HuH-7.5 (cell line): ENCODE data around the gene KIF26B.
"Not testable (repeated sequence)": the region's sequence is repeated elsewhere in the genome, so short reads cannot be mapped to it uniquely, and the experiment has no call there.

Experiments
- DNase-seq: peaks from one replicate; pipeline ENCODE4 v3.0.0; 2011; ENCODE audit warnings: low spot score

KIF26B gene

DNA sequence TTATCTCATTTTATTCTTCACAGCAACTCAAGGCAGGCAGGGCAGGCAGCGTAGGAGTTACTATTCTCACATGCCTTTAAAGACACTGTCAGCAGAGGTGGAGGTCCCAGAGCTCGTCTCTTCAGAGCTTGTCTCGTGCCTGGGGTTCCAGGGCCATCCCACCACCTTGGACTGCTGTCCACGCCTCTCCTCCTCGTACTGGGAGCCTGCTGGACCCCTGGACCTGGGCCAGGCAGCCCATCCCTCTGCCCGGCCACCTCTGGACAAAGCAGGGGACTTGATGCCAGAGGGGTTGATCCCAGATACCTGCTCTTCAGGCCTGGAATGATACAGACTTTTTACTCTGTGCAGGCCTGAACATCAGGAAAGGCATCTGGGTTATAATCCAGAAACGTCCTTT lies 546.8 kb downstream of the KIF26B start:
- no peak for DNase-seq

DNA sequence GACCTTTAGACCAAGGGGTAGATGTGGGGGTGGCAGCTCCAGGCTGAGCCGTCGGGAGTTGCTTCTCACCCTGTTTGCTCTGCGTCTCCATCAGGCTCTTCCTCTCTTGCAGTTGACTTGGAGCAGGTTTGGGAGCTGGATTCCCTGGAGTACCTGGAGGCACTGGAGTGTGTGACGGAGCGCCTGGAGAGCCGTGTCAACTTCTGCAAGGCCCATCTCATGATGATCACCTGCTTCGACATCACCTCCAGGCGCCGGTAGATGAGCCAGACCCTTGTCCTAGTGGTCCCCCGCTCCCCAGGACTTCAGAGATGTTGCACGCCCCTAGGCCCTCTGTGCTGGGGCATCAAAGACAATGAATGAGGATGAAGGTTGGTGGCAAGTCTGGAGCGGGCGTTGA lies 547.6 kb downstream of the KIF26B start:
- no peak for DNase-seq

DNA sequence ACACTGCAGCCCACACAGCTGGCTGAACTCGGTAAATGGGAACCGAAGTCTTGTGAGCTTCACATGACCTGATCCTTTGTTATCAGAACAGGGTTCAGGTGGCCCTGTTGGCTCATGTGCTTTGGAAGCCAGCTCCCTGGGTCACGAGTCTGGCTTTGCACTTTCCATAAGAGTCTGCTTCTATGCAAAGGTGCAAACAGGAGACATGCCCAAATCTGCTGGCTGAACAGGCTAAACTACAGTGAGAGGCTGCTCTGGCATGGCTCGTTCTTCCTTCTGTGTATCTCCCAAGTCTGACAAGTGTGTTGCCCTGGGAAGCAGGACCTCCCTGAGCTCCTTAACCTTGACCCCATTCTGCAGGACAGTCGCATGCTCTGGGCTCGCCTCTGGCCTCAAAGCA lies 549.6 kb downstream of the KIF26B start:
- no peak for DNase-seq

DNA sequence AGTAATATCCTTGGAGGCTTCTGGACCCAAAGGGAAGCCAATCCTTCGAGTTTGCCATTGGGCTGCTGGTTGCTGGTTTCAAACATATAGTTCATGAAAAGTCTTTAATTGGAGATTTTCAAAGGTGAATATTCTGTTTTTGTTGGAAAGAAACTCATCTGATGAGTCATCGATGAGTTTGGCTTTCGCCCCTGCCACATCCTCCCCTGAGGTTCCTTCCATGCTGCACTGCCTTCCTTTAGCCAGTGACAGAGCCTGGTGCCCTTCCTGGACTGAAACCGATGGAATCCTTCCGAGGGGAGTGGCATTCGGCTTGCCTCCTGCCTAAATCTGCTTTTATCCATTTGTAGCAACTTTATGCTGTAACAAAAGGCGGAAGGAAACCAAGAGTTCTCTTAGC lies 550.0 kb downstream of the KIF26B start:
- DNase-seq: no peak

DNA sequence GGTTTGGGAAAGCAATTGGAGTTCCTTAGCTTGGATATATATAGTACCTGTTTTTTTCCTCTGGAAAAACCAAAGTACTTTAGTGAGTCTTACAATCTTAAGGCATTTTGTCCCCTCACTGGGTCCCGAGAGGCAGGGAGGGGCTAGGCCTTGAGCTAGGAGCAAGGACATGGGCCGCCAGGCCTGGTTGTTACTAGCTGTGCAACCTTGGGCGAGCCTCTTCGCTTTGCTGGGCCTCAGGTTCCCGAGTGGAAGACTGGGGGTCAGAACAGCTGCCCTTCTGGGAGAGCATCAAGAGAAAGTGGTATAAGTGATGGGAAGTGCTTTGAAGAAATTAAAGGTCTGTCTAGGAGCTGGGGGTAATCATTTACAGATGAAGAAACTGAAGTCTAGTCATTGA lies 553.2 kb downstream of the KIF26B start:
- no peak for DNase-seq

DNA sequence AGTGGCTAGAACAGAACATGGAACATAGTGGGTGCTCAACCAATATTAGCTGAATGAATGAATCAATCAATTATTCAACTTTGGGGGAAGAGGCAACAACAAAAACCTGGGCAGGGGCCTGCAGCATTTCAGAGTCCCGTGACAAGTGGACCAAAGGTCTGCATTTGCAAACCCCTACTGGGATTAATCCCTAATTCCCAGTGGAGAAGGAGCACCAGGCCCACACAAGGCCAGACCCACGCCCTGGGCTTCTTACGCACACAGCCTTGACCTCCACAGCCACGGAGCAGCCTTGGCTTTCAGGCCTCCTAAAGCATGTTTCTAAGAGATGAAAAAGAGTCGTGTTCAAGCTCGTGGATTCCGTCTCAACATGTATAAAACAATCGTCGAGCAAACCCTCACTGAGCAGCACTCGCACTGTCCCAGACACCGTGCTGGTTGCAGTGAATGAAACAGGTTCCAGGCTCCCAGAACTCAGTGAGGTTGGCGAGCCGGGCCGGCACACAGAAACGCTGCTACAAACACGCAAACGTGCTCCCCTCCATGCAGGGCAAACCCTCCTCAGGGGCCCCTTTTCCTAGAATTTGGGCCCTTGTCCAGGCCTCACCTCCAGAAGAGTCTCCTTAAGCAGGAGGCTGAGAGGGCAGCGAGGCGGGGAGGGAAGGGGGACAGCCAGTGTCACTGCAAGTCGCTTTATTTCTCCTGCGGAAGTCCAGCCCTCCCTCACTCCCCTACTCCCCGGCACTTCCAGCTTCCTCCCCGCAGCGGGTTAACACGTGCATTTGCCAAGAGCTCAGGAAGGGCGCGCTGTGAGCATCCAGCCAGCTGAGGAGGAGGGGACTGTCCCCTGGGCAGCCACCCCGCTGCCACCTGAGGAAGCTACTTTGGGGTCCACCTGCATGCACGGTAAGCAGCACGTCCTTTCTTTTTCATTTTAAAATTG lies 556.4 kb downstream of the KIF26B start:
- DNase-seq: no peak

DNA sequence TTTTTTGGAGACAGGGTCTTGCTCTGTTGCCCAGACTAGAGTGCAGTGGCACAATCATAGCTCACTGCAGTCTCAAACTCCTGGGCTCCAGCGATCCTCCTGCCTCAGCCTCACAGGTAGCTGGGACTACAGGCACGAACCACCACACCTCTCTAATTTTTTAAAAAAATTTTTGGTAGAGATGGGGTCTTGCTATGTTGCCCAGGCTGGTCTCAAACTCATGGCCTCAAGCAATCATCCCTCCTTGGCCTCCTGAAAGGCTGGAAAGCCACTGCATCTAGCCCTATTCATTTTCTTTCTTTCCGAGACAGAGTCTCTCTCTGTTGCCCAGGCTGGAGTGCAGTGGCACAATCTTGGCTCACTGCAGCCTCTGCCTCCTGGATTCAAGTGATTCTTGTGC lies 559.2 kb downstream of the KIF26B start:
- DNase-seq: not testable (repeated sequence)

DNA sequence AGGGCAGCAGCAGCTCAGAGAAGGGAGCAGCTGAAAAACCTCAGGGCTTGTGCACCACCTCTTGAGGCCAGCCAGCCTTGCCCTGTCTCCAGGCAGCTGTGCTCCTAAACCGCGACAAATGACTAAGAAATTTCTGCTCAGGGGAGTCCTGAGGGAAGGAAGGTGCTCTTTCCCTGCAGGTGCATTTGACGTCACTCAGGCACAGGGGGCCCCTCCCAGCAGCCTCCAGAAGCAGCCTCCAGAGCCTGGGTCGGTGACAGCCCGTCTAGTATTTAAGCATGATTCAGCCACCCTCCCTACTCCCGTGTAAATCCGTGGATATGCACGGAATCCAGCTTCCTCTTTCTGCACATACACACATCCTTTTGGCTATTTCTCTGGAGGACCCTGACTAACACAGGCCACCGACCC lies 560.5 kb downstream of the KIF26B start:
- DNase-seq: no peak

DNA sequence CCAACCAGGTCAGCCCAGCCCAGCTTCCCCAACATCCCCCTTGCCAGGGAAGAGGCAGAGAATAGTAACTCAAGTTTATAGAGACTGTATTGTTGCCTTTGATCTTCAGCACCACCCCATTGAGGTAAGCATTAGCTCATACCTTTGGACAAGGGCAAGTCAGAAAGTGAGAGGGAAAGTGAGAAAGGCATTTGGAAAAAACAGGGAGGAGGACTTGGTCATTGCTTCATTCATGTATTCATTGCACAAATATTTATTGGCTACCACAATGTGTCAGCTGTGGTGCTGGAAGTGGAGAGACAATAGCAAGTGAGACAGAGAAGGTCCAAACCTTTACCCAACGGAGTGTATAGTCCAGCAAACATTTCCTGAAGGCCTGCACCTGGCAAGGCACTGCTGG lies 561.2 kb downstream of the KIF26B start:
- DNase-seq: no peak

DNA sequence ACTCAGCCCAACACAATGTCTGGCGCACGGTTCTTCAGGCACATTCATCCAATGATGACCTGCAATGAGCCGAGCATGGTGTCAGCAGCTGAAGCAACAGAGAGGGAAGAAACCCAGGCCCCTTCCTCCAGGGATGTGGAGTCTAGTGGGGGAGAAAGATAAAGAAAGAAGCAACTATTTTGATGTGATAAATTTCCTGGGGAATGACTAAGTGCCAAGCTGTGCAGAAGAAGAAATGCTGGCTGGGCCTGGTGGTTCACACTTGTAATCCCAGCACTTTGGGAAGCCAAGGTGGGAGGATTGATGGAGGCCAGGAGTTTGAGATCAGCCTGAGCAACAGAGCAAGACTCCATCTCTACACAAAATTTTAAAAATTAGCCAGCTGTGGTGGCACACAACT lies 561.8 kb downstream of the KIF26B start:
- DNase-seq: no peak

DNA sequence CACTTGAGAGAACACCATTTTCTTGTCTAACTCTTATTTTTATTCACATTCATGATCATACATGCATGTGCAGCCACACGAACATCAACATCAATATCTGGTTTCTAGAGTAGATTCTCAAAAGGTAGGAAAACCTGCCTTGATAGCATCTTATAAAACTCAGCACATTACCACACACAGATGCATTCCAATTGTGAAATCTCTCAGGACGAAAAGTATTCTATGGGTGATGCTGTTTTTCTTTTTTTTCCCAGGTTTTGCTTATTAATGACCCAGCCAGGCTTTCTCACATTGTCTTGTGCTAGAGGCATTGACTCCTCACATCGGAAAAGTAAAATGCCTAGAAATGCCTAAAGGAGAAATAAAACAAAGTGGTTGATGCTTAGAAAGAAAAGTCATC lies 562.8 kb downstream of the KIF26B start:
- DNase-seq: no peak

DNA sequence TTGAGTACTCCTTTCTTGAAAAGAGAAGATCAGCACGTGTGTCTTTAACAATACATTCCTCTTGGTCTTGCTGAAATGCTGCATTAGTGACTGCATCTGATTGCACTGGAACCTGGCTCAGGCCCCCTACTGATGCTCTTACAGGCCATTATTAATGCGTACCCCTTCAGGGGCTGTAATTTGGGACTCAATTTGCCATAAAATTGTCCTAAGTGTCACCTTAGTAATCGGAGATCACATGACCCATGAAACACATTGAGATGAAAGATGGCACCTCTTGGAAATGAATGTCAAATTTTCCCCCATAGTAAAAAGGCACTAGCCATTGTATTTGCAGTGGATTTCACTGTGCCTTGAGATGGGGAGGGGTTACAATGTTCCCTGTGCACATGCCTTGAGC lies 563.3 kb downstream of the KIF26B start:
- DNase-seq: no peak

DNA sequence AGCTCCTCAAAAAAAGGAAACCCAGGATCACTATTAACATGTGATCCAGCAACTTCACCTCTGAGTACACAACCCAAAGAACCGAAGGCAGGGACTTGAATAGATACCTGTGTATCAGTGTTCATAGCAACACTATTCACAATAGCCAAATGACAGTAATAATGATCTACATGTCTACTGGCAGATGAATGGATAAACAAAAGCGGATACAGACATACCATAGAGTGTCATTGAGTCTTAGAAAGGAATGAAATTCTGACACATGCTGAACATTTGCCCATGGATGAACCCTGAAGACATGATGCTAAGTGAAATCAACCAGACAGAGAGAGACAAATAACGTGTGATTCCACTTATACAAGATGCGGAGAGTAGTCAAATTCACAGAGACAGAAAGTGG lies 564.2 kb downstream of the KIF26B start:
- DNase-seq: no peak

DNA sequence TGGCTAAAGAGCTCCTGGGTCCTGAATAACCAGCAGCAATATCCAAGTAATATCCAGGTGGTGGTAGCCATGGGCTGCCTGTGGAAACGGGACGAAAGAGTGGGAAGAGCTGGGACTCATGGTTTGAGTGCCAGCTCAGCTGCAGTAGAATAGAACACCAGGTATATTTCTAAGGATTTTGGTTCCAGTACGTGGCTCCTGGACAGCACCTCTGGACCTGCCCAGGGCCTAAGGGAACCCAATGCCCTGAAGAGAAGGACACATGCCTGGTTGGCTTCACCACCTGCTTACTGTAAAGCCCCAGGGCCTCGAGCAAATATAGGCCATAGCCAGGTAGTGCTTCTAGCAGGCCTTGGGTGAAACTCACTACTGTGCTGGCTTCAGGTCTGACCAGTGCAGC lies 566.7 kb downstream of the KIF26B start:
- DNase-seq: no peak

DNA sequence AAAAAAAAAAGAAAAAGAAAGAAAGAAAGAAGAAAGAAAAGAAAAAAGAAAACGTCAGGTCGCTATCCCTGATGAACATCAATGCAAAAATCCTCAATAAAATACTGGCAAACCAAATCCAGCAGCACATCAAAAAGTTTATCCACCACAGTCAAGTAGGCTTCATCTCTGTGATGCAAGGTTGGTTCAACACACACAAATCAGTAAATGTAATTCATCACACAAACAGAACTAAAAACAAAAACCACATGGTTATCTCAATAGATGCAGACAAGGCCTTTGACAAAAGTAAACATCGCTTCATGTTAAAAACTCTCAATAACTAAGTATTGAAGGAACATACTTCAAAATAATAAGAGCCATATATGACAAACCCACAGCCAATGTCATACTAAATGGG lies 573.2 kb downstream of the KIF26B start:
- not testable (repeated sequence) for DNase-seq

DNA sequence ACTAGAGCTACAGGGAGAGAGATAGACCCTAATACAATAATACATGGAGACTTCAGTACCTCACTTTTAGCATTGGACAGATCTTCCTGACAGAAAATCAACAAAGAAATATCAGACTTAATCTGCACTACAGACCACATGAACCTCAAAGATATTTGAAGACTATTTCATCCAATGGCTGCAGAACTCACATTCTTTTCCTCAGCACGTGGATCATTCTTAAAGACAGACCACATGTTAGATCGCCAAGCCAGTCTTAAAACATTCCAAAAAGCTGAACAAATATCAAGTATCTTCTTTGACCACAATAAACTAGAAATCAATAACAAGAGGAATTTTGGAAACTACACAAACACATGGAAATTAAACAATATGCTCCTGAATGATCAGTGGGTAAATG lies 576.0 kb downstream of the KIF26B start:
- DNase-seq: no peak

DNA sequence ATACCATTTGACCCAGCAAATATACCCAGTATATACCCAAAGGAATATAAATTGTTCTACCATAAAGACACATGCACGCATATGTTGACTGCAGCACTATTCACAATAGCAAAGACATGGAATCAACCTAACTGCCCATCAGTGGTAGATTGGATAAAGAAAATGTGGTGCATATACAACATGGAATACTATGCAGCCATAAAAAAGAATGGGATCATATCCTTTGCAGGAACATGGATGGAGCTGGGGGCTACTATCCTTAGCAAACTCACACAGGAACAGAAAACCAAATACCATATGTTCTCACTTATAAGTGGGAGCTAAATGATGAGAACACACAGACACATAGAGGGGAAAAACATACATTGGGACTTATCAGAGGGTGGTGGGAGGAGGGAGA lies 585.6 kb downstream of the KIF26B start:
- DNase-seq: not testable (repeated sequence)

DNA sequence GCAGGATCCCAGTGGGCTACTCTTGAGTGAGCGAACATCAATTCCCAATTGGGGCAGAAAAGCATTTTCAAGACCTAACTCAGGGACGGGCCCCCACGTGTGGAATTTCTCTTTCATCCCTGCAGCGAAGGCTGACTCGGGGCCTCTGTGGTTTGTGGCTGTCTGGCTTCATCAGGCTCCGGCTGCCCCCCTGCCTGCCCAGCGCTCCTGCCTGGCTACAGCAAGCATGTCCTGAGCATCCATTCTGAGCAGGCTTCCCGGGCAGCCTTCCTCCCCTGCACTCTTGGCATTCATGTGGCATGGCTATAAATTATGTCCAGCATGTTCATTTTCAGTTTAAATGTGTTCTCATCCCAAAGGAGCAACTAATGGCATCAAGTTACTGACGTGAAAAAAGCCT lies 588.1 kb downstream of the KIF26B start:
- no peak for DNase-seq

DNA sequence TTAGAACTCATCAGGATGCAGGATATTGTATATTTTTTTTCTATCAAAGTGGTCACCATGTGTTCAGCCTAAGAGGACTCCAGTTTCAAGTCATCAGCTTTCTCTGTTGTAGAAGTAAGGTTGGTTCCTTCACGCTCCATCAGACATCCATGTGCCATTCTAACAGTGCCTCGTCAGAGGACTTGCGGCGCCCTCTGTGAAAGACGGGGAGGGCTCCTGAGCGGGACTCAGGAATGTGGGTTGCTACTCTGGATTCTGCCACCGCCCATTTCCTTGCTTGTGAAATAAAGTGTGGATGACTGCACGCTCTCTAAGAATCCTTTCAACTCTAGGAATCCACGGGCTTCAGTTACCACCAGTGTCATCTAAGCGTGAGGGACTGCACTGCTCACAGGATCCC lies 593.5 kb downstream of the KIF26B start:
- no peak for DNase-seq

DNA sequence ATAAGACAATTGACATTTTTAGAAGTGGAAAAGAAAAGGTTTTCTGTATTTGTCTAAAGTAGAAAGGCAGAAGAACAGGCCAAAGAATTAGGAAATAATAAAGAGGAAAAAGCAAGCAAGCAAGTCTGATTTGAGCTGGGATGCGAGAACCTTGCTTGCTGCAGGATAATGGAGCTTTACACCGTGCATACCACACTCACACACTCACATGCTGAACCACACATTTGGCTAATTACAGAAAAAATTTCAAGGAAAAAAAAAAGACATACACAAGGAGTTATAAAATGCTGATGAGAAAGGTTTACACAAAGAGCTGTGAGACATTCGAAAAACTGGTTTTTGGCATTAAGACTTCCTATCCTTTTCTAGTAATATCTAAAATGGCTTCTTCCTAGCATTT lies 593.9 kb downstream of the KIF26B start:
- no peak for DNase-seq

DNA sequence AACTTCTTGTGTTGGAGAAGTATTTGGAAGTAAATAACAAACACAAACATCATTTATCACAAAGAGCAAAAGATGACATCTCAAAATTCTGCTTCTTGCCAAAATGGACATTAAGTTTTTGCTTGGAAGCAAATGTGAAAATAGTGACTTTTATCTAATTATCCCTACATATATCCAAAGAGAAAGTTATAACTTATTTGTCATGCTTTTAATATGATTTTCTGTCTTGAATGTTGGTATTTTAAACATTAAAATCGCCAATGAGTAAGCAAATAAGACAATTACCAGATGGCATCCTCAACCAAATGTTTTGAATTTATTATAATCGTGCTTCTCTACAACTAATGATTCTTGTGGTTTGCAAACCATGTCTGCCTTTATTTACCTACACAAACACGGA lies 594.3 kb downstream of the KIF26B start:
- no peak for DNase-seq

DNA sequence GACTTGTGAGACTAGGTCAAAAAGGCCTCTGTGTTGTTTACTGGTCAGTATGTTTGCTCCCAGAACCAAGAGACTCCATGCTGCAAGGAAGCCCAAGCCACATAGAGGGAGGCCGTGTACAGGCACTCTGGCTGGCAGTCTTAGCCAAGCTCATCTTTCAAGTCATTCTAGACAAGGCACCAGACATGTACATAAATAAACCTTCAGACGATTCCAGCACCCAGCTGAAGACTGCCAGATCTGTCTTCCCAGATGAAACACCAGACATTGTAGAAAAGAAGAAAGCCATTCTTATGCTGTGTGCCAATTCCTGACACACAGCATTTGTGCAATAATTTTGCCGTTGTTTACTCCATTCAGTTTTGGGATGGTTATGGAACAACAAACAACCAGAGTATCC lies 595.5 kb downstream of the KIF26B start:
- no peak for DNase-seq

DNA sequence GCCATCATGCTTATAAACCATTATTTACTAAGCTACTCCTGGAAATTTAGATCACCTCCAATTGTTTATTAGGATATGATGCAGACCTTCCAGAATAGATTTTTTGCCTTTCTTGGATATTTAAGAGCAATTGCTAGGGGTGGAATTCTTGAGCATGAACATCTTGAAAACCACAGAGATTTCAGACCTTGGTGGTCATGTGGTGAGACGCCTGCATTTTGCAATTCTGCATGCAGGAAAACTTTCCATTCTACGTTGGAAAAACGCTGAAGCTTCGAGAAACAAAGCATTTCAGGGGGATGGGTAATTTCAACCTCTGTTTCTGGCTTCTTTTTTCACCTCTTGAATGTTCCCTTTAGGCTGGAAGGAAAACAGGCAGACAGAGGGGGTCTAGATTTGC lies 596.3 kb downstream of the KIF26B start:
- no peak for DNase-seq
